B cell (primary cell): ENCODE measurements around the gene PARP12. TPM values are rescaled to one million over a fixed set of nuclear protein-coding genes. Genes with fewer than 3 reads are reported as not detected.

ENCODE experiments used
- ATAC-seq: fragments of 200-7000 bp; cut with Tn5 transposase; one replicate; pipeline ENCODE4 v1.10.0; 2021; ENCODE audit warnings: low read depth, mild to moderate bottlenecking, moderate number of reproducible peaks, moderate library complexity
- CTCF ChIA-PET: fragments of 350-600 bp; sonication (Branson Sonifier 250); formaldehyde crosslinking; loops from one replicate; lab custom pipeline; 2021; ENCODE audit warnings: antibody characterized with exemption, inconsistent platforms; lab: Charles Lee
- POLR2A ChIA-PET: fragments of 350-600 bp; sonication (Branson Sonifier 250); formaldehyde crosslinking; loops from one replicate; lab custom pipeline; 2021; ENCODE audit warnings: antibody characterized with exemption; lab: Charles Lee
- DNase-seq: peaks from one replicate; pipeline ENCODE4 v3.0.0; 2013
- H2AFZ ChIP-seq: 2 replicates; pipeline ENCODE4 v1.6.1; 2012; ENCODE audit warnings: mild to moderate bottlenecking, low read depth, low read length; ENCODE audit not compliant: insufficient read depth, poor library complexity, severe bottlenecking
- H3K27ac ChIP-seq, 2 donors: 1 replicate in 1 of 2; 2 replicates in 1 of 2; pipeline ENCODE4 v1.5.1; 2012 to 2013; ENCODE audit warnings: low read length in 2 of 2, mild to moderate bottlenecking in 2 of 2, moderate library complexity in 1 of 2
- H3K27me3 ChIP-seq, 4 experiments: fragments of 200-600 bp in 1 of 4; sonication (generic) in 1 of 4; replicated peaks in 1 of 4; 1 replicate in 2 of 4; 2 replicates in 2 of 4; pipeline versions ENCODE4 v1.6.1 to v1.7.0; 2013 to 2016; ENCODE audit warnings: low read length in 3 of 4, mild to moderate bottlenecking in 2 of 4, mixed read lengths in 1 of 4, moderate library complexity in 1 of 4; ENCODE audit not compliant: insufficient read depth in 4 of 4, control insufficient read depth in 3 of 4; ENCODE audit errors: control extremely low read depth in 1 of 4
- H3K36me3 ChIP-seq, 2 experiments: replicated peaks in 1 of 2; 1 replicate in 1 of 2; 2 replicates in 1 of 2; pipeline versions ENCODE4 v1.6.1 to v1.7.1; 2013; ENCODE audit warnings: low read length in 1 of 2; ENCODE audit not compliant: insufficient read depth in 2 of 2, control insufficient read depth in 1 of 2; ENCODE audit errors: control extremely low read depth in 1 of 2, extremely low read depth in 1 of 2
- H3K4me1 ChIP-seq, 2 donors: fragments of 200-600 bp in 1 of 2; sonication (generic) in 1 of 2; 1 replicate in 1 of 2; 2 replicates in 1 of 2; pipeline versions ENCODE4 v1.5.1 to v1.6.1; 2013 to 2017; ENCODE audit warnings: low read length in 2 of 2; ENCODE audit not compliant: control insufficient read depth in 2 of 2, insufficient read depth in 2 of 2
- H3K4me2 ChIP-seq: replicated peaks from 2 replicates; pipeline ENCODE3; 2012; ENCODE audit warnings: mild to moderate bottlenecking, low read depth, low read length; ENCODE audit not compliant: poor library complexity, severe bottlenecking
- H3K4me3 ChIP-seq, 5 experiments: fragments of 200-600 bp in 1 of 5; sonication (generic) in 1 of 5; 1 replicate in 3 of 5; 2 replicates in 2 of 5; pipeline versions ENCODE4 v1.5.1 to v1.7.0; 2011 to 2016; ENCODE audit warnings: low read length in 4 of 5, mild to moderate bottlenecking in 4 of 5, low read depth in 2 of 5, control low read depth in 1 of 5, moderate library complexity in 1 of 5; ENCODE audit not compliant: insufficient read depth in 1 of 5; ENCODE audit errors: control extremely low read depth in 1 of 5, extremely low read depth in 1 of 5
- H3K79me2 ChIP-seq: fragments of 200-600 bp; sonication (generic); one replicate; pipeline ENCODE4 v1.6.0; 2016; ENCODE audit warnings: low read length; ENCODE audit not compliant: control insufficient read depth, insufficient read depth
- H3K9ac ChIP-seq: fragments of 200-600 bp; sonication (generic); 2 replicates; pipeline ENCODE4 v1.6.1; 2017; ENCODE audit warnings: mild to moderate bottlenecking, low read length, moderate library complexity
- H3K9me3 ChIP-seq, 3 donors: one replicate each; pipeline versions ENCODE4 v1.6.1 to v1.7.1; 2013; ENCODE audit warnings: low read length in 2 of 3; ENCODE audit not compliant: control insufficient read depth in 2 of 3, insufficient read depth in 1 of 3; ENCODE audit errors: control extremely low read depth in 1 of 3
- H4K20me1 ChIP-seq: 2 replicates; pipeline ENCODE4 v1.6.0; 2012; ENCODE audit warnings: mild to moderate bottlenecking, low read length; ENCODE audit not compliant: insufficient read depth, control insufficient read depth, poor library complexity, severe bottlenecking
- H3K27ac Mint-ChIP-seq: one replicate; pipeline ENCODE4 v1.8.0; 2021; ENCODE audit warnings: mixed read lengths
- H3K27me3 Mint-ChIP-seq: one replicate; pipeline ENCODE4 v1.8.0; 2021; ENCODE audit warnings: mixed read lengths
- H3K4me1 Mint-ChIP-seq: one replicate; pipeline ENCODE4 v1.8.0; 2021; ENCODE audit warnings: mixed read lengths
- H3K4me3 Mint-ChIP-seq: one replicate; pipeline ENCODE4 v1.8.0; 2021; ENCODE audit warnings: mixed read lengths
- H3K9me3 Mint-ChIP-seq: one replicate; pipeline ENCODE4 v1.8.0; 2022; ENCODE audit warnings: mixed read lengths; ENCODE audit not compliant: insufficient read depth
- CTCF ChIP-seq: fragments of 200-600 bp; IDR thresholded peaks from one replicate; pipeline ENCODE4 v1.8.0; 2022; ENCODE audit warnings: antibody characterized with exemption, mild to moderate bottlenecking
- EZH2 ChIP-seq: IDR thresholded peaks from 2 replicates; pipeline ENCODE4 v1.6.1; 2012; ENCODE audit warnings: borderline replicate concordance, low read depth, mild to moderate bottlenecking, moderate library complexity, low read length; ENCODE audit not compliant: insufficient read depth, poor library complexity, severe bottlenecking
- WGBS: methylation state at CpG from one replicate; pipeline ENCODE4 v1.1.5; 2013; ENCODE audit warnings: missing lambda C conversion rate; ENCODE audit not compliant: insufficient coverage; 5-methylcytosine and 5-hydroxymethylcytosine counted together
- intact Hi-C: fragments of 100-400 bp; cut with micrococcal nuclease; formaldehyde crosslinking; loops from one replicate; pipeline ENCODE4 v1.10.0; 2022
- polyA plus RNA-seq: library from polyadenylated mRNA; depleted of rRNA; stranded (reverse); fragments of >200 nt; gene quantifications from 2 replicates; pipeline ENCODE4 v1.2.3, GENCODE V29; 2012
- total RNA-seq, 2 donors: library from RNA; stranded (reverse); fragments of 120-200 nt in 1 of 2; gene quantifications; 1 replicate in 1 of 2; 2 replicates in 1 of 2; pipeline versions ENCODE4 v1.2.3 to v1.2.4, GENCODE V29; 2013 to 2022

The PARP12 gene
- total and polyA plus RNA-seq, 2 donors (not counting 1 experiment from before 2014, with no cell fraction given) = 170 to 177 TPM

GRCh38 chr7:140047197-140047596 lies 15.6 kb downstream of the PARP12 start:
- Histone ChIP-seq H2AFZ (no peak overlapping the region), H3K9me3 (no peaks in the 10 kb centered on the region), H3K79me2 (peaks cover 67% of the 10 kb centered on the region), H3K27ac (no peak overlapping the region), H3K4me1 (peaks cover 0 to 8% of the 10 kb centered on the region in 2 donors), H3K27me3 (no peaks in the 10 kb centered on the region), H3K4me2 (no peak overlapping the region), H3K9ac (no peak overlapping the region), H4K20me1 (peaks cover 51% of the 10 kb centered on the region), H3K4me3 (no peak overlapping the region), H3K36me3 (peaks cover 2 to 63% of the 10 kb centered on the region in 2 experiments)
- TF ChIP-seq CTCF (no peak), EZH2 (no peak)
- Mint-ChIP-seq H3K27me3 (no peaks in the 10 kb centered on the region), H3K4me3 (no peak overlapping the region), H3K27ac (no peak overlapping the region), H3K9me3 (no peaks in the 10 kb centered on the region), H3K4me1 (peaks cover 9% of the 10 kb centered on the region)
- intact Hi-C loops = no loop called here
- CTCF ChIA-PET = no interaction called here
- POLR2A ChIA-PET = no interaction called here
- ATAC-seq = no peak
- no peak for DNase-seq
- WGBS = 100% methylated on average over 3 of the region's 3 CpGs

- Mint-ChIP-seq H3K4me3 (no peak overlapping the region), H3K4me1 (peaks cover 3% of the 10 kb centered on the region), H3K27me3 (no peaks in the 10 kb centered on the region), H3K9me3 (no peaks in the 10 kb centered on the region), H3K27ac (no peak overlapping the region)
- H3K9me3 ChIP-seq = no peaks in the 10 kb centered on the region
- POLR2A ChIA-PET = no interaction called here
- peaks cover 2 to 77% of the 10 kb centered on the region in 2 experiments for H3K36me3 ChIP-seq
- H3K4me2 ChIP-seq = no peak overlapping the region
- H3K27ac ChIP-seq = no peak overlapping the region
- H2AFZ ChIP-seq = no peak overlapping the region
- peaks cover 61% of the 10 kb centered on the region for H4K20me1 ChIP-seq
- CTCF ChIA-PET = interaction anchor here (1.7 kb wide), 1 partner anchor 398 kb away, joined by 5 read pairs; no protein-coding TSS in a partner anchor
- ATAC-seq (no peak), DNase-seq (no peak)
- intact Hi-C loops = no loop called here
- H3K27me3 ChIP-seq = no peaks in the 10 kb centered on the region
- H3K79me2 ChIP-seq = peaks cover 65% of the 10 kb centered on the region
- H3K4me1 ChIP-seq = peaks cover 0 to 3% of the 10 kb centered on the region in 2 donors
- H3K4me3 ChIP-seq = no peak overlapping the region
- no peak for TF ChIP-seq CTCF
- TF ChIP-seq EZH2 = no peak
- 97% methylated on average over 4 of the region's 6 CpGs for WGBS
- no peak overlapping the region for H3K9ac ChIP-seq
These were observed 17.1 kb downstream of the PARP12 start for GRCh38 chr7:140045697-140046096.
